ENCODE data around the gene ANGPTL8. TPM values are rescaled to one million over a fixed set of nuclear protein-coding genes. Genes with fewer than 3 reads are reported as not detected.

ANGPTL8 gene
- total and polyA plus RNA-seq, 4 donors: 32.4 to 107 (median 67.6) TPM

DNA sequence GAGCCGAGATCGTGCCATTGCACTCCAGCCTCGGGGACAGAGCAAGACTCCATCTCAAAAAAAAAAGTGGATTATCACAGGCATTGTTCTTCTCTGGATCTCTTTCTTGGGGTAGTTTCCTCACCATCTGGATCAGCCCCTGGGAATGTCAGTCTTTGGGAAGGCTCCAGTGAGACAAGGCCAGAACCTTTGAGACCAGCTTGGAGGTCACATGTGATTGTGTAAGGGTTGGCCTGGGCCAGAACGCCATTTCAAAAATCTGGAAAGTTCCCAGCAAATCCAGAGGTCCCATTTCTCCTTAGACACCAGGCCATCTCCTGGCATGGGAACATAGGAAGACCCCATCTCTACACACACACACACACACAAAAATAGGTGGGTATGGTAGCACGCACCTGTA, 14.2 kb upstream of the ANGPTL8 start:
- peak overlapping the region in 1 of 2 donors; percentile 53 for H3K27ac ChIP-seq (ENCODE audit: low read depth in 1 of 2, low read length in 2 of 2)

DNA sequence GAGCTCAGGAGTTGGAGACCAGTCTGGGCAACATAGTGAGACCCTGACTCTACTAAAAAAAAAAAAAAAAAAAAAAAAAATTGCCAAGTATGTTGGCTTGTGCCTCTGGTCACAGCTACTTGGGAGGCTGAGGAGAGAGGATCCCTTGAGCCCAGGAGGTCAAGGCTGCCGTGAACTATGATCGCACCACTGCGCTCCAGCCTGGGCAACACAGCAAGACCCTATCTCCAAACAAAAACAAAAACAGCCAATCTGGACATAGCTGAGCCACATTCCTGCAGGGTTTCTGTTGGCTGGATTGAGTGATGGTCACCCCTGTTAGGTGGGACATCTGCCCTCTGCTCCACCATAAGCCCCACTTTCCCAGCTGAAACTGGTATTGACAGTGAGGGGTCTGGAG, 13.6 kb upstream of the ANGPTL8 start:
- DNase-seq (ENCODE audit: low spot score): no peak
- H3K4me3 ChIP-seq (ENCODE audit: low read depth in 1 of 3, low read length in 3 of 3): no peak overlapping the region
- WGBS: 96% methylated on average over 3 of the region's 3 CpGs
- H3K27ac ChIP-seq (ENCODE audit: low read depth in 1 of 2, low read length in 2 of 2): peak overlapping the region in 1 of 2 donors; percentile 3
- peaks cover 5 to 23% (median 13%) of the 10 kb centered on the region in 4 donors for H3K36me3 ChIP-seq (ENCODE audit: control insufficient read depth in 4 of 4, insufficient read depth in 3 of 4, low read depth in 1 of 4, low read length in 3 of 4)
- TF ChIP-seq HNF4G (IDR thresholded peaks at IDR 0.05) (no peak), RXRA (IDR thresholded peaks at IDR 0.05) (no peak), FOXA2 (IDR thresholded peaks at IDR 0.05) (no peak), NR2F2 (IDR thresholded peaks at IDR 0.05) (no peak), TAF1 (conservative IDR thresholded peaks at IDR 0.05) (no peak), RAD21 (IDR thresholded peaks at IDR 0.05) (no peak), EGR1 (IDR thresholded peaks at IDR 0.05; ENCODE audit: low read depth in 2 of 2) (no peak), SP1 (IDR thresholded peaks at IDR 0.05) (no peak), JUND (IDR thresholded peaks at IDR 0.05) (no peak), HNF4A (conservative IDR thresholded peaks at IDR 0.05) (no peak), GABPA (IDR thresholded peaks at IDR 0.05 in 1 of 2, conservative IDR thresholded peaks at IDR 0.05 in 1 of 2) (no peak), FOXA1 (IDR thresholded peaks at IDR 0.05) (no peak)
- TF ChIP-seq, protein P1, sequence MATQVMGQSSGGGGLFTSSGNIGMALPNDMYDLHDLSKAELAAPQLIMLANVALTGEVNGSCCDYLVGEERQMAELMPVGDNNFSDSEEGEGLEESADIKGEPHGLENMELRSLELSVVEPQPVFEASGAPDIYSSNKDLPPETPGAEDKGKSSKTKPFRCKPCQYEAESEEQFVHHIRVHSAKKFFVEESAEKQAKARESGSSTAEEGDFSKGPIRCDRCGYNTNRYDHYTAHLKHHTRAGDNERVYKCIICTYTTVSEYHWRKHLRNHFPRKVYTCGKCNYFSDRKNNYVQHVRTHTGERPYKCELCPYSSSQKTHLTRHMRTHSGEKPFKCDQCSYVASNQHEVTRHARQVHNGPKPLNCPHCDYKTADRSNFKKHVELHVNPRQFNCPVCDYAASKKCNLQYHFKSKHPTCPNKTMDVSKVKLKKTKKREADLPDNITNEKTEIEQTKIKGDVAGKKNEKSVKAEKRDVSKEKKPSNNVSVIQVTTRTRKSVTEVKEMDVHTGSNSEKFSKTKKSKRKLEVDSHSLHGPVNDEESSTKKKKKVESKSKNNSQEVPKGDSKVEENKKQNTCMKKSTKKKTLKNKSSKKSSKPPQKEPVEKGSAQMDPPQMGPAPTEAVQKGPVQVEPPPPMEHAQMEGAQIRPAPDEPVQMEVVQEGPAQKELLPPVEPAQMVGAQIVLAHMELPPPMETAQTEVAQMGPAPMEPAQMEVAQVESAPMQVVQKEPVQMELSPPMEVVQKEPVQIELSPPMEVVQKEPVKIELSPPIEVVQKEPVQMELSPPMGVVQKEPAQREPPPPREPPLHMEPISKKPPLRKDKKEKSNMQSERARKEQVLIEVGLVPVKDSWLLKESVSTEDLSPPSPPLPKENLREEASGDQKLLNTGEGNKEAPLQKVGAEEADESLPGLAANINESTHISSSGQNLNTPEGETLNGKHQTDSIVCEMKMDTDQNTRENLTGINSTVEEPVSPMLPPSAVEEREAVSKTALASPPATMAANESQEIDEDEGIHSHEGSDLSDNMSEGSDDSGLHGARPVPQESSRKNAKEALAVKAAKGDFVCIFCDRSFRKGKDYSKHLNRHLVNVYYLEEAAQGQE (IDR thresholded peaks at IDR 0.05): no peak
- TF ChIP-seq, protein P2, sequence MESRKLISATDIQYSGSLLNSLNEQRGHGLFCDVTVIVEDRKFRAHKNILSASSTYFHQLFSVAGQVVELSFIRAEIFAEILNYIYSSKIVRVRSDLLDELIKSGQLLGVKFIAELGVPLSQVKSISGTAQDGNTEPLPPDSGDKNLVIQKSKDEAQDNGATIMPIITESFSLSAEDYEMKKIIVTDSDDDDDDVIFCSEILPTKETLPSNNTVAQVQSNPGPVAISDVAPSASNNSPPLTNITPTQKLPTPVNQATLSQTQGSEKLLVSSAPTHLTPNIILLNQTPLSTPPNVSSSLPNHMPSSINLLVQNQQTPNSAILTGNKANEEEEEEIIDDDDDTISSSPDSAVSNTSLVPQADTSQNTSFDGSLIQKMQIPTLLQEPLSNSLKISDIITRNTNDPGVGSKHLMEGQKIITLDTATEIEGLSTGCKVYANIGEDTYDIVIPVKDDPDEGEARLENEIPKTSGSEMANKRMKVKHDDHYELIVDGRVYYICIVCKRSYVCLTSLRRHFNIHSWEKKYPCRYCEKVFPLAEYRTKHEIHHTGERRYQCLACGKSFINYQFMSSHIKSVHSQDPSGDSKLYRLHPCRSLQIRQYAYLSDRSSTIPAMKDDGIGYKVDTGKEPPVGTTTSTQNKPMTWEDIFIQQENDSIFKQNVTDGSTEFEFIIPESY (IDR thresholded peaks at IDR 0.05): no peak
- TF ChIP-seq, protein P3, sequence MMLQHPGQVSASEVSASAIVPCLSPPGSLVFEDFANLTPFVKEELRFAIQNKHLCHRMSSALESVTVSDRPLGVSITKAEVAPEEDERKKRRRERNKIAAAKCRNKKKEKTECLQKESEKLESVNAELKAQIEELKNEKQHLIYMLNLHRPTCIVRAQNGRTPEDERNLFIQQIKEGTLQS (IDR thresholded peaks at IDR 0.05): no peak
- TF ChIP-seq, protein P4, sequence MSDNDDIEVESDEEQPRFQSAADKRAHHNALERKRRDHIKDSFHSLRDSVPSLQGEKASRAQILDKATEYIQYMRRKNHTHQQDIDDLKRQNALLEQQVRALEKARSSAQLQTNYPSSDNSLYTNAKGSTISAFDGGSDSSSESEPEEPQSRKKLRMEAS (IDR thresholded peaks at IDR 0.05): no peak
- peaks cover 0 to 7% (median under 1%) of the 10 kb centered on the region in 4 donors for H3K9me3 ChIP-seq (ENCODE audit: control insufficient read depth in 4 of 4, low read length in 3 of 4)
- no peak overlapping the region for H3K9ac ChIP-seq (ENCODE audit: low read depth in 1 of 2, low read length in 2 of 2)
- no peaks in the 10 kb centered on the region for H3K27me3 ChIP-seq (ENCODE audit: control insufficient read depth in 4 of 4, insufficient read depth in 4 of 4, low read length in 3 of 4)
- peaks cover 0 to 4% (median 0%) of the 10 kb centered on the region in 4 donors for H3K4me1 ChIP-seq (ENCODE audit: control insufficient read depth in 4 of 4, insufficient read depth in 4 of 4, low read length in 3 of 4)

More for the DNA sequence above, 14.2 kb upstream of the ANGPTL8 start:
- peaks cover 0 to 7% (median under 1%) of the 10 kb centered on the region in 4 donors for H3K9me3 ChIP-seq (ENCODE audit: control insufficient read depth in 4 of 4, low read length in 3 of 4)
- no peak overlapping the region for H3K4me3 ChIP-seq (ENCODE audit: low read depth in 1 of 3, low read length in 3 of 3)
- 84% methylated on average over 5 of the region's 5 CpGs for WGBS
- no peak overlapping the region for H3K9ac ChIP-seq (ENCODE audit: low read depth in 1 of 2, low read length in 2 of 2)
- peaks cover 0 to 4% (median 0%) of the 10 kb centered on the region in 4 donors for H3K4me1 ChIP-seq (ENCODE audit: control insufficient read depth in 4 of 4, insufficient read depth in 4 of 4, low read length in 3 of 4)
- peaks cover 5 to 26% (median 13%) of the 10 kb centered on the region in 4 donors for H3K36me3 ChIP-seq (ENCODE audit: control insufficient read depth in 4 of 4, insufficient read depth in 3 of 4, low read depth in 1 of 4, low read length in 3 of 4)
- DNase-seq (ENCODE audit: low spot score): no peak
- H3K27me3 ChIP-seq (ENCODE audit: control insufficient read depth in 4 of 4, insufficient read depth in 4 of 4, low read length in 3 of 4): no peaks in the 10 kb centered on the region
- TF ChIP-seq EGR1 (IDR thresholded peaks at IDR 0.05; ENCODE audit: low read depth in 2 of 2): no peak
- TF ChIP-seq, protein P5, sequence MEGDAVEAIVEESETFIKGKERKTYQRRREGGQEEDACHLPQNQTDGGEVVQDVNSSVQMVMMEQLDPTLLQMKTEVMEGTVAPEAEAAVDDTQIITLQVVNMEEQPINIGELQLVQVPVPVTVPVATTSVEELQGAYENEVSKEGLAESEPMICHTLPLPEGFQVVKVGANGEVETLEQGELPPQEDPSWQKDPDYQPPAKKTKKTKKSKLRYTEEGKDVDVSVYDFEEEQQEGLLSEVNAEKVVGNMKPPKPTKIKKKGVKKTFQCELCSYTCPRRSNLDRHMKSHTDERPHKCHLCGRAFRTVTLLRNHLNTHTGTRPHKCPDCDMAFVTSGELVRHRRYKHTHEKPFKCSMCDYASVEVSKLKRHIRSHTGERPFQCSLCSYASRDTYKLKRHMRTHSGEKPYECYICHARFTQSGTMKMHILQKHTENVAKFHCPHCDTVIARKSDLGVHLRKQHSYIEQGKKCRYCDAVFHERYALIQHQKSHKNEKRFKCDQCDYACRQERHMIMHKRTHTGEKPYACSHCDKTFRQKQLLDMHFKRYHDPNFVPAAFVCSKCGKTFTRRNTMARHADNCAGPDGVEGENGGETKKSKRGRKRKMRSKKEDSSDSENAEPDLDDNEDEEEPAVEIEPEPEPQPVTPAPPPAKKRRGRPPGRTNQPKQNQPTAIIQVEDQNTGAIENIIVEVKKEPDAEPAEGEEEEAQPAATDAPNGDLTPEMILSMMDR (IDR thresholded peaks at IDR 0.05; ENCODE audit: low read depth, low read length, missing input control): no peak
- TF ChIP-seq YY1 (IDR thresholded peaks at IDR 0.05): peak; percentile 63
- peak; percentile 58 to 63 for TF ChIP-seq HNF4A (conservative IDR thresholded peaks at IDR 0.05)
- TF ChIP-seq NR2F2 (IDR thresholded peaks at IDR 0.05): peak; percentile 36
- TF ChIP-seq RXRA (IDR thresholded peaks at IDR 0.05): peak in 1 of 2 donors; percentile 54
